KOPT-K1 (cell line): ENCODE measurements around the gene SHH.

Source experiments
- H3K27ac ChIP-seq: fragments of 200-600 bp; sonication (generic); 2 replicates; pipeline ENCODE4 v1.5.1; 2016; ENCODE audit warnings: antibody characterized with exemption, mild to moderate bottlenecking, low read depth, low read length; ENCODE audit not compliant: poor library complexity, severe bottlenecking
- H3K36me3 ChIP-seq: fragments of 200-600 bp; sonication (generic); 2 replicates; pipeline ENCODE4 v1.5.1; 2017; ENCODE audit warnings: antibody characterized with exemption, mild to moderate bottlenecking, low read length, moderate library complexity; ENCODE audit not compliant: insufficient read depth
- H3K9me3 ChIP-seq: fragments of 200-600 bp; sonication (generic); 2 replicates; pipeline ENCODE4 v1.5.1; 2017; ENCODE audit warnings: antibody characterized with exemption, low read length, mild to moderate bottlenecking; ENCODE audit not compliant: insufficient read depth, poor library complexity, severe bottlenecking

The SHH gene

GRCh38 chr7:155750255-155751125 lies 61.8 kb downstream of the SHH start:
- Histone ChIP-seq H3K9me3 (no peaks in the 10 kb centered on the region), H3K36me3 (peaks cover 79% of the 10 kb centered on the region), H3K27ac (no peak overlapping the region)
